HG03520 (cell line): Measurements from ENCODE around the gene ELP1.

Experiments
- ATAC-seq: cut with Tn5 transposase; IDR thresholded peaks from one replicate; pipeline ENCODE4 v1.9.1; 2021; ENCODE audit warnings: mild to moderate bottlenecking, moderate library complexity; ENCODE audit not compliant: unreplicated experiment

Gene ELP1

GRCh38 chr9:108823829-108824228, 110.1 kb downstream of the ELP1 start:
- ATAC-seq, result no peak
